ENCODE results near the gene MYBPH.

- no peak for TF ChIP-seq CTCF (IDR thresholded peaks at IDR 0.05)
- TF ChIP-seq POLR2A (IDR thresholded peaks at IDR 0.05) = no peak
These were observed 10.4 kb downstream of the MYBPH start for GRCh38 chr1:203165101-203165799.
